ENCODE measurements around the gene VTCN1.
"Not testable (repeated sequence)": the region's sequence is repeated elsewhere in the genome, so short reads cannot be mapped to it uniquely, and the experiment has no call there.

VTCN1 gene

GRCh38 chr1:117166076-117166475 lies 44.7 kb downstream of the VTCN1 start:
- no peak for TF ChIP-seq CTCF (IDR thresholded peaks at IDR 0.05; ENCODE audit: low read depth, low read length, missing control alignments)
- no peak overlapping the region for H3K4me3 ChIP-seq (replicated peaks; ENCODE audit: low read depth, low read length)
- no peak for DNase-seq (ENCODE audit: extremely low read depth, low read depth)

- no peak for DNase-seq (ENCODE audit: extremely low read depth, low read depth)
- H3K4me3 ChIP-seq (replicated peaks; ENCODE audit: low read depth, low read length) = no peak overlapping the region
- TF ChIP-seq CTCF (IDR thresholded peaks at IDR 0.05; ENCODE audit: low read depth, low read length, missing control alignments) = no peak
Measured at GRCh38 chr1:117164209-117164608, 46.5 kb downstream of the VTCN1 start.

GRCh38 chr1:117162816-117163215 lies 47.9 kb downstream of the VTCN1 start:
- TF ChIP-seq CTCF (IDR thresholded peaks at IDR 0.05; ENCODE audit: low read depth, low read length, missing control alignments) = no peak
- no peak for DNase-seq (ENCODE audit: extremely low read depth, low read depth)
- no peak overlapping the region for H3K4me3 ChIP-seq (replicated peaks; ENCODE audit: low read depth, low read length)

- no peak for DNase-seq (ENCODE audit: extremely low read depth, low read depth)
- TF ChIP-seq CTCF (IDR thresholded peaks at IDR 0.05; ENCODE audit: low read depth, low read length, missing control alignments) = no peak
- no peak overlapping the region for H3K4me3 ChIP-seq (replicated peaks; ENCODE audit: low read depth, low read length)
Measured at GRCh38 chr1:117161887-117162286, 48.8 kb downstream of the VTCN1 start.

- not testable (repeated sequence) for DNase-seq (ENCODE audit: extremely low read depth, low read depth); H3K4me3 ChIP-seq (replicated peaks; ENCODE audit: low read depth, low read length)
Measured at GRCh38 chr1:117151305-117151704, 59.4 kb downstream of the VTCN1 start.

- H3K4me3 ChIP-seq (replicated peaks; ENCODE audit: low read depth, low read length) = no peak overlapping the region
- TF ChIP-seq CTCF (IDR thresholded peaks at IDR 0.05; ENCODE audit: low read depth, low read length, missing control alignments) = no peak
- no peak for DNase-seq (ENCODE audit: extremely low read depth, low read depth)
Measured at GRCh38 chr1:117150316-117150715, 60.4 kb downstream of the VTCN1 start.

GRCh38 chr1:117147856-117148588 lies 62.7 kb downstream of the VTCN1 start:
- TF ChIP-seq CTCF (IDR thresholded peaks at IDR 0.05; ENCODE audit: low read depth, low read length, missing control alignments) = no peak
- DNase-seq (ENCODE audit: extremely low read depth, low read depth) = no peak

More at GRCh38 chr1:117147856-117148588, 62.7 kb downstream of the VTCN1 start:
- no peak overlapping the region for H3K4me3 ChIP-seq (replicated peaks; ENCODE audit: low read depth, low read length)

Measured in HFF-Myc (cell line).